Endothelial cell of umbilical vein (primary cell): Measurements from ENCODE around the gene TCERG1L. TPM values are rescaled to one million over a fixed set of nuclear protein-coding genes. Genes with fewer than 3 reads are reported as not detected.

Experiments used
- BruUV-seq: library from RNA; stranded (reverse); fragments of 400-500 nt; replicated peaks from 2 replicates; lab custom pipeline; 2021; lab: Mats Ljungman, UMichigan
- CTCF ChIA-PET: fragments of 300-600, 350-600 bp; sonication (Branson Sonifier 250); formaldehyde crosslinking; loops from one replicate; lab custom pipeline; 2021; ENCODE audit warnings: antibody characterized with exemption, inconsistent platforms; lab: Charles Lee
- POLR2A ChIA-PET: fragments of 300-600, 350-600 bp; sonication (Branson Sonifier 250); formaldehyde crosslinking; loops from one replicate; lab custom pipeline; 2021; ENCODE audit warnings: antibody characterized with exemption, inconsistent platforms; lab: Charles Lee
- DNase-seq: peaks from one replicate; pipeline ENCODE4 v3.0.0-alpha.2; 2011; ENCODE audit warnings: low read depth, low spot score
- FAIRE-seq: peaks from 2 replicates; lab custom pipeline; 2011; peaks lifted over from hg19 to GRCh38; lab: Jason Lieb, UNC
- H2AFZ ChIP-seq: 2 replicates; pipeline ENCODE4 v1.6.0; 2012; ENCODE audit warnings: low read depth, low read length, control low read depth, inconsistent platforms
- H3K27ac ChIP-seq: 2 replicates; pipeline ENCODE4 v1.5.1; 2011; ENCODE audit warnings: low read depth, mild to moderate bottlenecking, control low read depth, low read length, moderate library complexity; ENCODE audit not compliant: insufficient read depth
- H3K27me3 ChIP-seq, 2 experiments: 2 replicates each; pipeline versions ENCODE4 v1.6.0 to v1.6.1; 2011; ENCODE audit warnings: low read length in 2 of 2, mixed read lengths in 1 of 2; ENCODE audit not compliant: control insufficient read depth in 2 of 2, insufficient read depth in 2 of 2
- H3K36me3 ChIP-seq, 2 experiments: 2 replicates in 1 of 2; 3 replicates in 1 of 2; pipeline ENCODE4 v1.5.1; 2011; ENCODE audit warnings: low read length in 2 of 2, mild to moderate bottlenecking in 1 of 2, moderate library complexity in 1 of 2; ENCODE audit not compliant: control insufficient read depth in 2 of 2, insufficient read depth in 2 of 2; ENCODE audit errors: extremely low read depth in 1 of 2
- H3K4me1 ChIP-seq: 3 replicates; pipeline ENCODE4 v1.5.1; 2011; ENCODE audit warnings: mild to moderate bottlenecking, low read length; ENCODE audit not compliant: control insufficient read depth, insufficient read depth; ENCODE audit errors: extremely low read depth
- H3K4me2 ChIP-seq: 2 replicates; pipeline ENCODE4 v1.6.1; 2011; ENCODE audit warnings: low read length, control low read depth, mixed read lengths; ENCODE audit not compliant: insufficient read depth
- H3K4me3 ChIP-seq, 3 experiments: fragments of 200-600 bp in 1 of 3; sonication (generic), shearing (Covaris generic) in 1 of 3; replicated peaks in 1 of 3; 2 replicates each; pipeline ENCODE4 v1.5.1; 2011 to 2016; ENCODE audit warnings: control low read depth in 3 of 3, low read length in 3 of 3, mild to moderate bottlenecking in 2 of 3, inconsistent platforms in 1 of 3, low read depth in 1 of 3, moderate library complexity in 1 of 3; ENCODE audit not compliant: insufficient read depth in 1 of 3
- H3K79me2 ChIP-seq: 2 replicates; pipeline ENCODE4 v1.6.0; 2012; ENCODE audit warnings: low read length, inconsistent platforms; ENCODE audit not compliant: control insufficient read depth, insufficient read depth
- H3K9ac ChIP-seq: replicated peaks from 2 replicates; pipeline ENCODE3; 2011; ENCODE audit warnings: low read length, control low read depth; ENCODE audit not compliant: insufficient read depth; ENCODE audit errors: extremely low read depth
- H3K9me1 ChIP-seq: replicated peaks from 3 replicates; pipeline ENCODE4 v1.6.0; 2011; ENCODE audit warnings: mild to moderate bottlenecking, low read length; ENCODE audit not compliant: control insufficient read depth, insufficient read depth; ENCODE audit errors: extremely low read depth
- H3K9me3 ChIP-seq: replicated peaks from 2 replicates; pipeline ENCODE4 v1.5.1; 2012; ENCODE audit warnings: low read length, inconsistent platforms; ENCODE audit not compliant: control insufficient read depth, insufficient read depth
- H4K20me1 ChIP-seq: replicated peaks from 2 replicates; pipeline ENCODE3; 2011; ENCODE audit warnings: mild to moderate bottlenecking, low read length; ENCODE audit not compliant: control insufficient read depth, insufficient read depth; ENCODE audit errors: extremely low read depth
- EZH2 ChIP-seq: IDR thresholded peaks from 2 replicates; pipeline ENCODE4 v1.6.1; 2012; ENCODE audit warnings: borderline replicate concordance, low read depth, mild to moderate bottlenecking, moderate library complexity, low read length, inconsistent platforms; ENCODE audit not compliant: severe bottlenecking
- FOS ChIP-seq: IDR thresholded peaks from 2 replicates; pipeline ENCODE4 v1.6.1; 2011; ENCODE audit warnings: mild to moderate bottlenecking, low read length, moderate library complexity, borderline replicate concordance; ENCODE audit not compliant: insufficient read depth
- GATA2 ChIP-seq: IDR thresholded peaks from 2 replicates; pipeline ENCODE4 v1.7.0; 2011; ENCODE audit warnings: low read depth, mild to moderate bottlenecking, moderate library complexity, mixed read lengths, low read length; ENCODE audit not compliant: insufficient read length, insufficient read depth
- JUN ChIP-seq: IDR thresholded peaks from 2 replicates; pipeline ENCODE4 v1.6.1; 2011; ENCODE audit warnings: borderline replicate concordance, low read depth; ENCODE audit not compliant: insufficient read length, insufficient read depth
- MAX ChIP-seq: IDR thresholded peaks from 2 replicates; pipeline ENCODE4 v1.6.1; 2011; ENCODE audit not compliant: insufficient read depth, insufficient read length
- MYC ChIP-seq: IDR thresholded peaks from one replicate; pipeline ENCODE4 v1.6.1; 2011; ENCODE audit warnings: mild to moderate bottlenecking, low read depth, low read length
- POLR2A ChIP-seq: IDR thresholded peaks from 2 replicates; pipeline ENCODE4 v1.6.1; 2012; ENCODE audit warnings: low read depth, mild to moderate bottlenecking, control low read depth, low read length
- POLR2AphosphoS5 ChIP-seq: IDR thresholded peaks from 2 replicates; pipeline ENCODE4 v1.6.1; 2012; ENCODE audit warnings: low read depth, mild to moderate bottlenecking, control low read depth, low read length, moderate library complexity; ENCODE audit not compliant: insufficient read depth
- dilution Hi-C: fragments of 300-500 bp; cut with MboI; formaldehyde crosslinking; loops from one replicate; pipeline ENCODE4 v1.15.0; 2019; ENCODE audit warnings: low sequenced_read_pairs; ENCODE audit not compliant: extremely low pct_ligation_motif_present
- intact Hi-C: fragments of 100-400 bp; cut with micrococcal nuclease; formaldehyde crosslinking; loops from one replicate; pipeline ENCODE4 v1.10.0; 2022
- polyA plus RNA-seq, 4 experiments: library from polyadenylated mRNA; depleted of rRNA in 3 of 4; stranded (reverse) in 3 of 4; unstranded in 1 of 4; fragments of >200 nt; gene quantifications; 2 replicates each; pipeline versions ENCODE4 v1.2.1 to v1.2.3, GENCODE V29; 2011 to 2012; ENCODE audit warnings: missing spikeins in 1 of 4
- total RNA-seq: library from RNA; stranded (reverse); gene quantifications from 2 replicates; pipeline ENCODE4 v1.2.3, GENCODE V29; 2021
- TF ChIP-seq, protein P1 (sequence below), 2 donors: IDR thresholded peaks; 1 replicate in 1 of 2; 2 replicates in 1 of 2; pipeline ENCODE4 v1.5.1; 2011; ENCODE audit warnings: low read length in 2 of 2, mild to moderate bottlenecking in 2 of 2, moderate library complexity in 2 of 2, control low read depth in 1 of 2, inconsistent platforms in 1 of 2, low read depth in 1 of 2; ENCODE audit not compliant: insufficient read depth in 1 of 2; ENCODE audit errors: extremely low read depth in 1 of 2

The TCERG1L gene
- total and polyA plus RNA-seq, 2 donors (not counting 3 experiments of a cell fraction or from before 2014, with no cell fraction given): not detected

DNA sequence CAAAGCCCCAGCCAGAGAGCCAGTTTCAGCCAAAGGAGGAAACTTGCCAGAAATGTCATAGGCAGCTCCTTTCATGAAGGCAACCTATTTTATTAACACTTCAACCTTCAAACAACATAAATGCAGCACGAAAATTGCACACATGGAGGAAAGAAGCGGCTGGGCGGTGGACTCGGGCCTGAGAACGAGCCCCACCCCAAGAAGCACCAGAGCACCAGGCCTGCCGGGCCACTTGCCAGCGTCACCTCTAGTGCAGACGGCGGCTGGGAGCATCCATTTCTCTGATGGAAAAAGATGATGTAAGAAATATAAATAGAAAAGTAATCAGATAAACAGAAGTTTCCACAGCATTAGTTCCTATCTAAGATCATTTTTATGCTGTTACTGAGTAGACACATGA is 100.0 kb downstream of the TCERG1L start:
- dilution Hi-C loops (no loop called here), intact Hi-C loops (no loop called here)
- Histone ChIP-seq H3K79me2 (no peaks in the 10 kb centered on the region), H2AFZ (no peak overlapping the region), H4K20me1 (no peaks in the 10 kb centered on the region), H3K9ac (no peak overlapping the region), H3K9me1 (no peaks in the 10 kb centered on the region), H3K27me3 (no peaks in the 10 kb centered on the region), H3K4me2 (no peak overlapping the region), H3K36me3 (no peaks in the 10 kb centered on the region), H3K4me1 (no peaks in the 10 kb centered on the region), H3K27ac (no peak overlapping the region), H3K4me3 (no peak overlapping the region), H3K9me3 (peaks cover 4% of the 10 kb centered on the region)
- TF ChIP-seq POLR2AphosphoS5: no peak
- TF ChIP-seq EZH2: no peak
- no peak for TF ChIP-seq JUN
- TF ChIP-seq POLR2A: no peak
- TF ChIP-seq, protein P1, sequence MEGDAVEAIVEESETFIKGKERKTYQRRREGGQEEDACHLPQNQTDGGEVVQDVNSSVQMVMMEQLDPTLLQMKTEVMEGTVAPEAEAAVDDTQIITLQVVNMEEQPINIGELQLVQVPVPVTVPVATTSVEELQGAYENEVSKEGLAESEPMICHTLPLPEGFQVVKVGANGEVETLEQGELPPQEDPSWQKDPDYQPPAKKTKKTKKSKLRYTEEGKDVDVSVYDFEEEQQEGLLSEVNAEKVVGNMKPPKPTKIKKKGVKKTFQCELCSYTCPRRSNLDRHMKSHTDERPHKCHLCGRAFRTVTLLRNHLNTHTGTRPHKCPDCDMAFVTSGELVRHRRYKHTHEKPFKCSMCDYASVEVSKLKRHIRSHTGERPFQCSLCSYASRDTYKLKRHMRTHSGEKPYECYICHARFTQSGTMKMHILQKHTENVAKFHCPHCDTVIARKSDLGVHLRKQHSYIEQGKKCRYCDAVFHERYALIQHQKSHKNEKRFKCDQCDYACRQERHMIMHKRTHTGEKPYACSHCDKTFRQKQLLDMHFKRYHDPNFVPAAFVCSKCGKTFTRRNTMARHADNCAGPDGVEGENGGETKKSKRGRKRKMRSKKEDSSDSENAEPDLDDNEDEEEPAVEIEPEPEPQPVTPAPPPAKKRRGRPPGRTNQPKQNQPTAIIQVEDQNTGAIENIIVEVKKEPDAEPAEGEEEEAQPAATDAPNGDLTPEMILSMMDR (IDR thresholded peaks at IDR 0.05; ENCODE audit: extremely low read depth in 1 of 2, insufficient read depth in 1 of 2, low read depth in 1 of 2, low read length in 2 of 2): no peak
- no peak for TF ChIP-seq FOS
- TF ChIP-seq GATA2: no peak
- TF ChIP-seq MAX: no peak
- no peak for TF ChIP-seq MYC
- no TSS peak for BruUV-seq
- DNase-seq (no peak), FAIRE-seq (no peak)
- POLR2A ChIA-PET: no interaction called here
- CTCF ChIA-PET: no interaction called here
